ENCODE measurements around the gene KCNK4.

GRCh38 chr11:64254326-64254725, 36.8 kb upstream of the KCNK4 start:
- TF ChIP-seq POLR2A (IDR thresholded peaks at IDR 0.05) (no peak), CTCF (IDR thresholded peaks at IDR 0.05) (no peak)
